Fibroblast of skin of left biceps (primary cell): Measurements from ENCODE around the gene POU3F1.

ENCODE experiments used
- DNase-seq, 2 experiments: peaks; one replicate each; pipeline ENCODE4 v3.0.0-alpha.2; 2013; ENCODE audit warnings: low read depth in 2 of 2

Gene POU3F1

GRCh38 chr1:38004284-38005108 lies 42.1 kb downstream of the POU3F1 start:
- no peak for DNase-seq

GRCh38 chr1:38003261-38004250 lies 43.0 kb downstream of the POU3F1 start:
- DNase-seq = no peak

GRCh38 chr1:38000529-38001455 lies 45.8 kb downstream of the POU3F1 start:
- DNase-seq = peak; percentile 75 to 76

GRCh38 chr1:38000233-38000528 lies 46.4 kb downstream of the POU3F1 start:
- DNase-seq = no peak

GRCh38 chr1:37999430-38000232 lies 47.0 kb downstream of the POU3F1 start:
- no peak for DNase-seq

- no peak for DNase-seq
Measured at GRCh38 chr1:37998913-37999429, 47.6 kb downstream of the POU3F1 start.

GRCh38 chr1:37998089-37998808 lies 48.3 kb downstream of the POU3F1 start:
- DNase-seq = no peak

- no peak for DNase-seq
Measured at GRCh38 chr1:37997256-37998088, 49.1 kb downstream of the POU3F1 start.

- peak; percentile 96 for DNase-seq
Measured at GRCh38 chr1:37995751-37996345, 50.7 kb downstream of the POU3F1 start.

- DNase-seq = no peak
Measured at GRCh38 chr1:37994886-37995566, 51.6 kb downstream of the POU3F1 start.
